Hematopoietic multipotent progenitor cell treated with erythropoietin and hydrocortisone succinate and interleukin-3 and kit ligand, for 15 days (in vitro differentiated cells): Measurements from ENCODE around the gene PANK4.

Source experiments
- DNase-seq: peaks from one replicate; pipeline ENCODE4 v3.0.0-alpha.2; 2015; ENCODE audit warnings: low spot score

The PANK4 gene

GRCh38 chr1:2544875-2545640 is 18.7 kb upstream of the PANK4 start:
- no peak for DNase-seq

GRCh38 chr1:2544093-2544874 is 17.9 kb upstream of the PANK4 start:
- DNase-seq = no peak

GRCh38 chr1:2543543-2544092 is 17.2 kb upstream of the PANK4 start:
- no peak for DNase-seq

- no peak for DNase-seq
Observed at GRCh38 chr1:2542246-2542915, 16.0 kb upstream of the PANK4 start.

GRCh38 chr1:2541619-2542245 is 15.3 kb upstream of the PANK4 start:
- no peak for DNase-seq

- DNase-seq = no peak
Observed at GRCh38 chr1:2540816-2541492, 14.6 kb upstream of the PANK4 start.

- DNase-seq = no peak
Observed at GRCh38 chr1:2539312-2539907, 13.0 kb upstream of the PANK4 start.

GRCh38 chr1:2538872-2539271 is 12.5 kb upstream of the PANK4 start:
- DNase-seq = no peak

GRCh38 chr1:2538376-2538775 is 12.0 kb upstream of the PANK4 start:
- DNase-seq = no peak

- DNase-seq = no peak
Observed at GRCh38 chr1:2537784-2538115, 11.4 kb upstream of the PANK4 start.

- no peak for DNase-seq
Observed at GRCh38 chr1:2535981-2536380, 9.6 kb upstream of the PANK4 start.

GRCh38 chr1:2535455-2535854 is 9.1 kb upstream of the PANK4 start:
- no peak for DNase-seq

GRCh38 chr1:2534687-2535441 is 8.5 kb upstream of the PANK4 start:
- DNase-seq = no peak

- DNase-seq = no peak
Observed at GRCh38 chr1:2534315-2534686, 7.9 kb upstream of the PANK4 start.

GRCh38 chr1:2533365-2533764 is 7.0 kb upstream of the PANK4 start:
- DNase-seq = no peak

GRCh38 chr1:2532485-2533160 is 6.2 kb upstream of the PANK4 start:
- DNase-seq = no peak

- DNase-seq = peak; percentile 48
Observed at GRCh38 chr1:2530513-2531361, 4.3 kb upstream of the PANK4 start.

- DNase-seq = no peak
Observed at GRCh38 chr1:2529784-2530512, 3.6 kb upstream of the PANK4 start, which contains the start of gene HES5. HES5 (minus strand) TSS chr1:2530263; CDS start chr1:2530164, 99 bp downstream.
